WTC11 (cell line): ENCODE results near the gene HPCAL1. TPM values are rescaled to one million over a fixed set of nuclear protein-coding genes. Genes with fewer than 3 reads are reported as not detected.

Experiments
- ATAC-seq: fragments of 200-7000 bp; cut with Tn5 transposase; 2 replicates; pipeline ENCODE4 v1.10.0; 2021; ENCODE audit warnings: mild to moderate bottlenecking, moderate library complexity
- CTCF ChIA-PET: fragments of 300-600 bp; sonication (Branson Sonifier 250); formaldehyde crosslinking; loops from one replicate; lab custom pipeline; 2021; ENCODE audit warnings: antibody characterized with exemption; lab: Charles Lee
- POLR2A ChIA-PET: fragments of 350-600 bp; sonication (Branson Sonifier 250); formaldehyde crosslinking; loops from one replicate; lab custom pipeline; 2021; ENCODE audit warnings: antibody characterized with exemption; lab: Charles Lee
- DNase-seq: peaks from one replicate; pipeline ENCODE4 v3.0.0; 2021; ENCODE audit warnings: low spot score
- H3K27ac Mint-ChIP-seq: 2 replicates; pipeline ENCODE4 v1.8.0; 2021; ENCODE audit warnings: mixed read lengths
- H3K27me3 Mint-ChIP-seq: 2 replicates; pipeline ENCODE4 v1.8.0; 2021; ENCODE audit warnings: low read depth, mild to moderate bottlenecking, moderate library complexity, mixed read lengths
- H3K36me3 Mint-ChIP-seq: 2 replicates; pipeline ENCODE4 v1.8.0; 2021; ENCODE audit warnings: mixed read lengths
- H3K4me1 Mint-ChIP-seq: 2 replicates; pipeline ENCODE4 v1.8.0; 2022; ENCODE audit warnings: mixed read lengths
- H3K4me3 Mint-ChIP-seq: 2 replicates; pipeline ENCODE4 v1.8.0; 2021; ENCODE audit warnings: mild to moderate bottlenecking, moderate library complexity, mixed read lengths
- H3K9me3 Mint-ChIP-seq: 2 replicates; pipeline ENCODE4 v1.8.0; 2021; ENCODE audit warnings: mixed read lengths
- ATF1 ChIP-seq: sonication (generic); formaldehyde crosslinking; IDR thresholded peaks from 2 replicates; pipeline ENCODE4 v1.8.1; 2023; ENCODE audit warnings: mild to moderate bottlenecking, moderate library complexity, missing genetic modification reagents
- EMX1 ChIP-seq: fragments of 250-450 bp; sonication (Bioruptor Pico); IDR thresholded peaks from 2 replicates; pipeline ENCODE4 v1.8.0; 2021; ENCODE audit warnings: mild to moderate bottlenecking
- ETV6 ChIP-seq: sonication (generic); formaldehyde crosslinking; IDR thresholded peaks from 2 replicates; pipeline ENCODE4 v1.8.1; 2022; ENCODE audit warnings: mild to moderate bottlenecking, missing genetic modification reagents
- KAT7 ChIP-seq: sonication (generic); formaldehyde crosslinking; IDR thresholded peaks from 2 replicates; pipeline ENCODE4 v1.8.1; 2023; ENCODE audit warnings: missing genetic modification reagents, mild to moderate bottlenecking, borderline replicate concordance
- NFYB ChIP-seq: sonication (generic); formaldehyde crosslinking; conservative IDR thresholded peaks from 2 replicates; pipeline ENCODE4 v1.8.0; 2022; ENCODE audit warnings: low read depth, missing genetic modification reagents
- NR2C2 ChIP-seq: sonication (generic); formaldehyde crosslinking; IDR thresholded peaks from 2 replicates; pipeline ENCODE4 v1.8.0; 2022; ENCODE audit warnings: mild to moderate bottlenecking, missing genetic modification reagents
- NR3C1 ChIP-seq: sonication (generic); formaldehyde crosslinking; conservative IDR thresholded peaks from 2 replicates; pipeline ENCODE4 v1.8.1; 2023; ENCODE audit warnings: low read depth, mild to moderate bottlenecking, missing genetic modification reagents
- TP53 ChIP-seq: sonication (generic); formaldehyde crosslinking; IDR thresholded peaks from 2 replicates; pipeline ENCODE4 v1.8.1; 2023; ENCODE audit warnings: mild to moderate bottlenecking, missing genetic modification reagents
- ZNF416 ChIP-seq: fragments of 250-450 bp; sonication (Bioruptor Pico); IDR thresholded peaks from 2 replicates; pipeline ENCODE4 v1.9.0; 2021; ENCODE audit warnings: mild to moderate bottlenecking, inconsistent platforms
- ZNF423 ChIP-seq: fragments of 250-450 bp; sonication (Bioruptor Pico); IDR thresholded peaks from 2 replicates; pipeline ENCODE4 v2.1.2; 2022; ENCODE audit warnings: mild to moderate bottlenecking, moderate library complexity
- total RNA-seq: library from RNA; stranded (reverse); gene quantifications from 3 replicates; pipeline ENCODE4 v1.2.3, GENCODE V29; 2021
- TF ChIP-seq, protein P1 (sequence below): fragments of 250-450 bp; sonication (Bioruptor Pico); IDR thresholded peaks from 2 replicates; pipeline ENCODE4 v1.9.0; 2021; ENCODE audit warnings: mild to moderate bottlenecking, borderline replicate concordance
- TF ChIP-seq, protein P2 (sequence below): sonication (generic); formaldehyde crosslinking; IDR thresholded peaks from 2 replicates; pipeline ENCODE4 v1.8.0; 2023; ENCODE audit warnings: missing genetic modification reagents, mild to moderate bottlenecking, borderline replicate concordance
- TF ChIP-seq, protein P3 (sequence below): sonication (generic); formaldehyde crosslinking; IDR thresholded peaks from 2 replicates; pipeline ENCODE4 v1.8.0; 2022; ENCODE audit warnings: mild to moderate bottlenecking, missing genetic modification reagents
- TF ChIP-seq, protein P4 (sequence below): sonication (generic); formaldehyde crosslinking; IDR thresholded peaks from 2 replicates; pipeline ENCODE4 v1.8.1; 2023; ENCODE audit warnings: mild to moderate bottlenecking, missing genetic modification reagents

HPCAL1 gene
- total RNA-seq, 1 experiment from 2014 or later = 11.8 TPM

DNA sequence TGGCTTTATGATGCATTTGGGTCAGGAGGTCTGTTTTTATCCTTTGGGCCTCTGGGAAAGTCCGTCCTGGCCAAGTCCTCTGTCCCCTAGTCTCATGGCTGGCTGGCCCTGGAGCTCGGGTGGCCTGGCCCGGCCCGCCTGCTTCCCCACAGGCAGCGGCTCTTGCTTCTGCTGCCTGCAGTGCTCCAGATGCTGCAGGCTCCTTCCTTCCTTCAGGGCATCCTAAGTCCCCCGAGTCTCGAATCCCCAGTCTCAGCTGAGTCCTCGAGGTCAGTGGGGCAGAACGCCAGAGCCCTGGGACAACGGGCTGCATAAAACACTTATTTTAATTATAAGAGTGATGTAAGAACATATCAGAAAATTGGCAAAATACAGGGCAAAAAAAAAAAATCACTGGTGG lies 71.2 kb downstream of the HPCAL1 start (continued):
- TF ChIP-seq EMX1 (CRISPR knock-in tag) = no peak
- no peak for TF ChIP-seq ATF1
- TF ChIP-seq NR3C1 (CRISPR knock-in tag) = no peak

DNA sequence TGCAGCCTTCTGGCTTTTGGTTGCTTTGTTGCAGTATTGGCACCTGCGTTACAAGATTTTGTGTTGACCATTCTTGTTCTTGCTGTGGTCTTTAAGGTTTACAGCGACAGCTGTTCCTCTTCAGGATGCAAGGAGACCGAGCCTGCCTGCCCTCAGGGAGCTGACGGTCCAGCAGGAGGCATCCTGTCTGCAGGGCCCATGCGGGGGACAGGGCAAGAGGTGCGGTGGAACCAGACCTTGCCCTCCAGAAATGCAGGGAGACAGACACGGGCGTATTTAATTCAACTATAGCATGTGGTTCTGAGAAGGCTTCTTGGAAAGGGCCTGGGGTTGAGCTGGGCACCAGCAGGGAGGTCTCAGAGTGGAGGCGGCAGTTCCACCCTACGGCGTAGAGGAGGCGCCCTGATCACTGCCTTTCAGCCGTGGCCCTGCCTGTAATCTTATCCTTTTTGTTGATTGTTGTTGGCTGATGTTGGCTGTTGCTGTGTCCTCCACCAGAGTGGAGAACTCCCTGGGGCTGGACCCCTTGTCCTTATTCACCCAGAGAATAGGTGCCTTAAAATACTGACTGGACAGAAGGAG lies 71.7 kb downstream of the HPCAL1 start:
- ATAC-seq (peak; percentile 42), DNase-seq (no peak)
- TF ChIP-seq ZNF423 (no peak), ZNF416 (CRISPR knock-in tag) (no peak), ETV6 (CRISPR knock-in tag) (no peak), NR3C1 (CRISPR knock-in tag) (no peak), KAT7 (no peak), NFYB (CRISPR knock-in tag) (no peak), NR2C2 (CRISPR knock-in tag) (no peak), TP53 (CRISPR knock-in tag) (no peak)
- TF ChIP-seq, protein P1, sequence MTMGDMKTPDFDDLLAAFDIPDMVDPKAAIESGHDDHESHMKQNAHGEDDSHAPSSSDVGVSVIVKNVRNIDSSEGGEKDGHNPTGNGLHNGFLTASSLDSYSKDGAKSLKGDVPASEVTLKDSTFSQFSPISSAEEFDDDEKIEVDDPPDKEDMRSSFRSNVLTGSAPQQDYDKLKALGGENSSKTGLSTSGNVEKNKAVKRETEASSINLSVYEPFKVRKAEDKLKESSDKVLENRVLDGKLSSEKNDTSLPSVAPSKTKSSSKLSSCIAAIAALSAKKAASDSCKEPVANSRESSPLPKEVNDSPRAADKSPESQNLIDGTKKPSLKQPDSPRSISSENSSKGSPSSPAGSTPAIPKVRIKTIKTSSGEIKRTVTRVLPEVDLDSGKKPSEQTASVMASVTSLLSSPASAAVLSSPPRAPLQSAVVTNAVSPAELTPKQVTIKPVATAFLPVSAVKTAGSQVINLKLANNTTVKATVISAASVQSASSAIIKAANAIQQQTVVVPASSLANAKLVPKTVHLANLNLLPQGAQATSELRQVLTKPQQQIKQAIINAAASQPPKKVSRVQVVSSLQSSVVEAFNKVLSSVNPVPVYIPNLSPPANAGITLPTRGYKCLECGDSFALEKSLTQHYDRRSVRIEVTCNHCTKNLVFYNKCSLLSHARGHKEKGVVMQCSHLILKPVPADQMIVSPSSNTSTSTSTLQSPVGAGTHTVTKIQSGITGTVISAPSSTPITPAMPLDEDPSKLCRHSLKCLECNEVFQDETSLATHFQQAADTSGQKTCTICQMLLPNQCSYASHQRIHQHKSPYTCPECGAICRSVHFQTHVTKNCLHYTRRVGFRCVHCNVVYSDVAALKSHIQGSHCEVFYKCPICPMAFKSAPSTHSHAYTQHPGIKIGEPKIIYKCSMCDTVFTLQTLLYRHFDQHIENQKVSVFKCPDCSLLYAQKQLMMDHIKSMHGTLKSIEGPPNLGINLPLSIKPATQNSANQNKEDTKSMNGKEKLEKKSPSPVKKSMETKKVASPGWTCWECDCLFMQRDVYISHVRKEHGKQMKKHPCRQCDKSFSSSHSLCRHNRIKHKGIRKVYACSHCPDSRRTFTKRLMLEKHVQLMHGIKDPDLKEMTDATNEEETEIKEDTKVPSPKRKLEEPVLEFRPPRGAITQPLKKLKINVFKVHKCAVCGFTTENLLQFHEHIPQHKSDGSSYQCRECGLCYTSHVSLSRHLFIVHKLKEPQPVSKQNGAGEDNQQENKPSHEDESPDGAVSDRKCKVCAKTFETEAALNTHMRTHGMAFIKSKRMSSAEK = no peak
- TF ChIP-seq, protein P2, sequence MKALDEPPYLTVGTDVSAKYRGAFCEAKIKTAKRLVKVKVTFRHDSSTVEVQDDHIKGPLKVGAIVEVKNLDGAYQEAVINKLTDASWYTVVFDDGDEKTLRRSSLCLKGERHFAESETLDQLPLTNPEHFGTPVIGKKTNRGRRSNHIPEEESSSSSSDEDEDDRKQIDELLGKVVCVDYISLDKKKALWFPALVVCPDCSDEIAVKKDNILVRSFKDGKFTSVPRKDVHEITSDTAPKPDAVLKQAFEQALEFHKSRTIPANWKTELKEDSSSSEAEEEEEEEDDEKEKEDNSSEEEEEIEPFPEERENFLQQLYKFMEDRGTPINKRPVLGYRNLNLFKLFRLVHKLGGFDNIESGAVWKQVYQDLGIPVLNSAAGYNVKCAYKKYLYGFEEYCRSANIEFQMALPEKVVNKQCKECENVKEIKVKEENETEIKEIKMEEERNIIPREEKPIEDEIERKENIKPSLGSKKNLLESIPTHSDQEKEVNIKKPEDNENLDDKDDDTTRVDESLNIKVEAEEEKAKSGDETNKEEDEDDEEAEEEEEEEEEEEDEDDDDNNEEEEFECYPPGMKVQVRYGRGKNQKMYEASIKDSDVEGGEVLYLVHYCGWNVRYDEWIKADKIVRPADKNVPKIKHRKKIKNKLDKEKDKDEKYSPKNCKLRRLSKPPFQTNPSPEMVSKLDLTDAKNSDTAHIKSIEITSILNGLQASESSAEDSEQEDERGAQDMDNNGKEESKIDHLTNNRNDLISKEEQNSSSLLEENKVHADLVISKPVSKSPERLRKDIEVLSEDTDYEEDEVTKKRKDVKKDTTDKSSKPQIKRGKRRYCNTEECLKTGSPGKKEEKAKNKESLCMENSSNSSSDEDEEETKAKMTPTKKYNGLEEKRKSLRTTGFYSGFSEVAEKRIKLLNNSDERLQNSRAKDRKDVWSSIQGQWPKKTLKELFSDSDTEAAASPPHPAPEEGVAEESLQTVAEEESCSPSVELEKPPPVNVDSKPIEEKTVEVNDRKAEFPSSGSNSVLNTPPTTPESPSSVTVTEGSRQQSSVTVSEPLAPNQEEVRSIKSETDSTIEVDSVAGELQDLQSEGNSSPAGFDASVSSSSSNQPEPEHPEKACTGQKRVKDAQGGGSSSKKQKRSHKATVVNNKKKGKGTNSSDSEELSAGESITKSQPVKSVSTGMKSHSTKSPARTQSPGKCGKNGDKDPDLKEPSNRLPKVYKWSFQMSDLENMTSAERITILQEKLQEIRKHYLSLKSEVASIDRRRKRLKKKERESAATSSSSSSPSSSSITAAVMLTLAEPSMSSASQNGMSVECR = no peak
- TF ChIP-seq, protein P3, sequence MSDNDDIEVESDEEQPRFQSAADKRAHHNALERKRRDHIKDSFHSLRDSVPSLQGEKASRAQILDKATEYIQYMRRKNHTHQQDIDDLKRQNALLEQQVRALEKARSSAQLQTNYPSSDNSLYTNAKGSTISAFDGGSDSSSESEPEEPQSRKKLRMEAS = no peak
- TF ChIP-seq, protein P4, sequence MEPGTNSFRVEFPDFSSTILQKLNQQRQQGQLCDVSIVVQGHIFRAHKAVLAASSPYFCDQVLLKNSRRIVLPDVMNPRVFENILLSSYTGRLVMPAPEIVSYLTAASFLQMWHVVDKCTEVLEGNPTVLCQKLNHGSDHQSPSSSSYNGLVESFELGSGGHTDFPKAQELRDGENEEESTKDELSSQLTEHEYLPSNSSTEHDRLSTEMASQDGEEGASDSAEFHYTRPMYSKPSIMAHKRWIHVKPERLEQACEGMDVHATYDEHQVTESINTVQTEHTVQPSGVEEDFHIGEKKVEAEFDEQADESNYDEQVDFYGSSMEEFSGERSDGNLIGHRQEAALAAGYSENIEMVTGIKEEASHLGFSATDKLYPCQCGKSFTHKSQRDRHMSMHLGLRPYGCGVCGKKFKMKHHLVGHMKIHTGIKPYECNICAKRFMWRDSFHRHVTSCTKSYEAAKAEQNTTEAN = no peak
- H3K27ac Mint-ChIP-seq = peak overlapping the region; percentile 46; the same call in 1 of the 2 replicates
- POLR2A ChIA-PET = no interaction called here
- peaks cover 35% of the 10 kb centered on the region for H3K4me1 Mint-ChIP-seq
- no peak overlapping the region for H3K4me3 Mint-ChIP-seq
- no peaks in the 10 kb centered on the region for H3K27me3 Mint-ChIP-seq
- CTCF ChIA-PET = interaction anchor here (1.0 to 1.8 kb wide), 4 partner anchors 34 to 134 kb away, joined by 3 to 13 read pairs (median 4); no protein-coding TSS in a partner anchor
- no peaks in the 10 kb centered on the region for H3K36me3 Mint-ChIP-seq
- no peaks in the 10 kb centered on the region for H3K9me3 Mint-ChIP-seq
